Measurements from ENCODE around the gene SLC13A5. TPM values are rescaled to one million over a fixed set of nuclear protein-coding genes. Genes with fewer than 3 reads are reported as not detected.

Gene SLC13A5
- total RNA-seq, 1 donor from 2014 or later, result 0.21 TPM

GRCh38 chr17:6640536-6641246 lies 72.5 kb downstream of the SLC13A5 start, which contains the start of the genes KIAA0753 and TXNDC17:
TSS of gene KIAA0753 (minus strand) at chr17:6640711. CDS start at chr17:6635103, 5,608 bp downstream.
TSS of gene TXNDC17 (plus strand) at chr17:6641060. CDS start at chr17:6641083, 23 bp downstream.
- H3K4me1 ChIP-seq, result peaks cover 7 to 17% of the 10 kb centered on the region in 2 donors
- intact Hi-C loops (cut with DNase I), result loop anchor here (1.0 to 5.0 kb wide), 3 partner anchors 11 to 1358 kb away; partner anchors contain the start of genes C17orf100, MED31, NLRP1 and RABEP1

GRCh38 chr17:6639586-6640535 lies 73.3 kb downstream of the SLC13A5 start:
- no peak for DNase-seq (ENCODE audit: low spot score in 2 of 2)
- H3K27ac ChIP-seq, result peak overlapping the region; percentile 74 to 84
- intact Hi-C loops (cut with DNase I), result loop anchor here (1.0 to 5.0 kb wide), 3 partner anchors 11 to 1358 kb away; partner anchors contain the start of genes C17orf100, MED31, NLRP1 and RABEP1

More at GRCh38 chr17:6640536-6641246, 72.5 kb downstream of the SLC13A5 start, which contains the start of the genes KIAA0753 and TXNDC17:
- no peak for TF ChIP-seq CTCF (IDR thresholded peaks at IDR 0.05)
- Histone ChIP-seq H3K27me3 (no peaks in the 10 kb centered on the region), H3K27ac (peak within 1 kb of the TSS; percentile 74 to 84), H3K4me3 (peak within 1 kb of the TSS; percentile 64 to 93), H3K36me3 (peaks cover 6 to 18% of the 10 kb centered on the region in 2 donors), H3K9me3 (no peaks in the 10 kb centered on the region)
- DNase-seq (ENCODE audit: low spot score in 2 of 2), result peak; percentile 55 to 96

GRCh38 chr17:6639014-6639585 lies 74.1 kb downstream of the SLC13A5 start:
- no peak for DNase-seq (ENCODE audit: low spot score in 2 of 2)
- H3K9me3 ChIP-seq, result no peaks in the 10 kb centered on the region
- no peaks in the 10 kb centered on the region for H3K27me3 ChIP-seq
- H3K27ac ChIP-seq, result no peak overlapping the region
- intact Hi-C loops (cut with DNase I), result no loop called here
- H3K36me3 ChIP-seq, result peaks cover 3 to 17% of the 10 kb centered on the region in 2 donors
- H3K4me3 ChIP-seq, result peak overlapping the region; percentile 64 to 93
- H3K4me1 ChIP-seq, result peaks cover 7 to 17% of the 10 kb centered on the region in 2 donors
- no peak for TF ChIP-seq CTCF (IDR thresholded peaks at IDR 0.05)

More at GRCh38 chr17:6639586-6640535, 73.3 kb downstream of the SLC13A5 start:
- TF ChIP-seq CTCF (IDR thresholded peaks at IDR 0.05), result no peak
- H3K4me1 ChIP-seq, result peaks cover 7 to 17% of the 10 kb centered on the region in 2 donors
- H3K9me3 ChIP-seq, result no peaks in the 10 kb centered on the region
- H3K4me3 ChIP-seq, result peak overlapping the region; percentile 64 to 93
- no peaks in the 10 kb centered on the region for H3K27me3 ChIP-seq
- peaks cover 6 to 13% of the 10 kb centered on the region in 2 donors for H3K36me3 ChIP-seq

GRCh38 chr17:6638046-6638908 lies 74.9 kb downstream of the SLC13A5 start:
- Histone ChIP-seq H3K4me3 (peak overlapping the region in 1 of 2 donors; percentile 93), H3K27me3 (no peaks in the 10 kb centered on the region), H3K27ac (no peak overlapping the region), H3K36me3 (peaks cover 0 to 14% of the 10 kb centered on the region in 2 donors), H3K9me3 (no peaks in the 10 kb centered on the region), H3K4me1 (peaks cover 7 to 17% of the 10 kb centered on the region in 2 donors)
- TF ChIP-seq CTCF (IDR thresholded peaks at IDR 0.05), result no peak
- intact Hi-C loops (cut with DNase I), result no loop called here
- DNase-seq (ENCODE audit: low spot score in 2 of 2), result no peak
